ENCODE measurements around the gene DNAH1. TPM values are rescaled to one million over a fixed set of nuclear protein-coding genes. Genes with fewer than 3 reads are reported as not detected.
"Not testable (repeated sequence)": the region's sequence is repeated elsewhere in the genome, so short reads cannot be mapped to it uniquely, and the experiment has no call there.

Gene DNAH1
- total RNA-seq, 2 donors from 2014 or later: 1.5 to 2.5 TPM

GRCh38 chr3:52281981-52282801 is 33.9 kb upstream of the DNAH1 start:
- Histone ChIP-seq H3K27me3 (no peaks in the 10 kb centered on the region), H3K4me3 (no peak overlapping the region), H3K4me1 (peaks cover 0 to 39% of the 10 kb centered on the region in 2 donors), H3K36me3 (no peaks in the 10 kb centered on the region), H3K9me3 (no peaks in the 10 kb centered on the region), H3K27ac (peak overlapping the region in 1 of 2 donors; percentile 12)
- DNase-seq (ENCODE audit: low spot score): no peak
- TF ChIP-seq, protein P1, sequence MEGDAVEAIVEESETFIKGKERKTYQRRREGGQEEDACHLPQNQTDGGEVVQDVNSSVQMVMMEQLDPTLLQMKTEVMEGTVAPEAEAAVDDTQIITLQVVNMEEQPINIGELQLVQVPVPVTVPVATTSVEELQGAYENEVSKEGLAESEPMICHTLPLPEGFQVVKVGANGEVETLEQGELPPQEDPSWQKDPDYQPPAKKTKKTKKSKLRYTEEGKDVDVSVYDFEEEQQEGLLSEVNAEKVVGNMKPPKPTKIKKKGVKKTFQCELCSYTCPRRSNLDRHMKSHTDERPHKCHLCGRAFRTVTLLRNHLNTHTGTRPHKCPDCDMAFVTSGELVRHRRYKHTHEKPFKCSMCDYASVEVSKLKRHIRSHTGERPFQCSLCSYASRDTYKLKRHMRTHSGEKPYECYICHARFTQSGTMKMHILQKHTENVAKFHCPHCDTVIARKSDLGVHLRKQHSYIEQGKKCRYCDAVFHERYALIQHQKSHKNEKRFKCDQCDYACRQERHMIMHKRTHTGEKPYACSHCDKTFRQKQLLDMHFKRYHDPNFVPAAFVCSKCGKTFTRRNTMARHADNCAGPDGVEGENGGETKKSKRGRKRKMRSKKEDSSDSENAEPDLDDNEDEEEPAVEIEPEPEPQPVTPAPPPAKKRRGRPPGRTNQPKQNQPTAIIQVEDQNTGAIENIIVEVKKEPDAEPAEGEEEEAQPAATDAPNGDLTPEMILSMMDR (IDR thresholded peaks at IDR 0.05): no peak

DNA sequence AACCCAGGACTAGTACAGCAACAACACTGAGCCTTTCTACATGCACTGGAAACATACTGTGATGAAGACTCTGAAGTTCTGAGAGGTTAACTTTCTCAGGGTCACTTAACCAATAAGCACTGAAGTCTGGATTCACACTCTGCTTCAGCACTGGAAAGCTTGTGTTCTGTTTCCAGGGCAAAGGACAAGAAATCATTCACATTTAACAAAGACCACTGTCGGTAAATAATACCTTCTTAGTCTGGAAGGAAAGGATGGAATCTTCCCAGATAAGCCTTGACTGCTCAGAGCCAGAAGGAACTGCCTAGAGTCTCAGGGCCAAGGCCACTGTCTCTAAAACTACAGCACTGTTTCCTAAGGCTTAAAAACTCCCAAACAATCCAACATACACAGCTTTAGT is 32.8 kb upstream of the DNAH1 start:
- peaks cover 0 to 43% of the 10 kb centered on the region in 2 donors for H3K4me1 ChIP-seq
- DNase-seq (ENCODE audit: low spot score): no peak
- no peaks in the 10 kb centered on the region for H3K27me3 ChIP-seq
- H3K27ac ChIP-seq: no peak overlapping the region
- no peaks in the 10 kb centered on the region for H3K36me3 ChIP-seq
- H3K9me3 ChIP-seq: no peaks in the 10 kb centered on the region
- no peak overlapping the region for H3K4me3 ChIP-seq
- TF ChIP-seq, protein P1 (IDR thresholded peaks at IDR 0.05): no peak

GRCh38 chr3:52284051-52284450 is 32.1 kb upstream of the DNAH1 start:
- H3K27me3 ChIP-seq; H3K9me3 ChIP-seq; H3K27ac ChIP-seq; DNase-seq (ENCODE audit: low spot score); H3K4me3 ChIP-seq; H3K36me3 ChIP-seq: not testable (repeated sequence)
- H3K4me1 ChIP-seq: peaks cover 0 to 48% of the 10 kb centered on the region in 2 donors

DNA sequence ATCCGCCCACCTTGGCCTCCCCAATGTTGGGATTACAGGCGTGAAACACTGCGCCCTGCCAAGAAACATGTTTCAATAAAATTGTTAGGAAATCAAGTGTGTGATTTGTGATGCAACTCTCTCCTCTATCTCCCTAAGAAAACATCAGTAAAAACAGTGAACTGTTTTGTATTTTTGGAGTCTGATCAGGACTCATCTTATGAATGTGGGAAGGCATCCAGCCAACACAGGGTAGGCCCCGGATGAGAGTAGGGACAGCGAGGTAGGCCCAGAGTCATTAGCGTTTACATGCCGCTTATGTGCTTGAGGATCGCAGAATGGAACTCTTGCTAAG is 29.4 kb upstream of the DNAH1 start:
- Histone ChIP-seq H3K27ac (peak overlapping the region; percentile 99 to 100), H3K4me1 (peaks cover 0 to 34% of the 10 kb centered on the region in 2 donors), H3K9me3 (no peaks in the 10 kb centered on the region), H3K36me3 (peaks cover 4% of the 10 kb centered on the region), H3K27me3 (no peaks in the 10 kb centered on the region), H3K4me3 (peak overlapping the region; percentile 76 to 97)
- TF ChIP-seq, protein P1 (IDR thresholded peaks at IDR 0.05): no peak
- no peak for DNase-seq (ENCODE audit: low spot score)

GRCh38 chr3:52288674-52289073 is 27.4 kb upstream of the DNAH1 start:
- Histone ChIP-seq H3K27ac (peak overlapping the region in 1 of 2 donors; percentile 99), H3K36me3 (peaks cover 17% of the 10 kb centered on the region), H3K4me1 (peaks cover 0 to 25% of the 10 kb centered on the region in 2 donors), H3K9me3 (no peaks in the 10 kb centered on the region), H3K4me3 (peak overlapping the region in 1 of 2 donors; percentile 76), H3K27me3 (no peaks in the 10 kb centered on the region)
- TF ChIP-seq, protein P1 (IDR thresholded peaks at IDR 0.05): no peak
- DNase-seq (ENCODE audit: low spot score): no peak

DNA sequence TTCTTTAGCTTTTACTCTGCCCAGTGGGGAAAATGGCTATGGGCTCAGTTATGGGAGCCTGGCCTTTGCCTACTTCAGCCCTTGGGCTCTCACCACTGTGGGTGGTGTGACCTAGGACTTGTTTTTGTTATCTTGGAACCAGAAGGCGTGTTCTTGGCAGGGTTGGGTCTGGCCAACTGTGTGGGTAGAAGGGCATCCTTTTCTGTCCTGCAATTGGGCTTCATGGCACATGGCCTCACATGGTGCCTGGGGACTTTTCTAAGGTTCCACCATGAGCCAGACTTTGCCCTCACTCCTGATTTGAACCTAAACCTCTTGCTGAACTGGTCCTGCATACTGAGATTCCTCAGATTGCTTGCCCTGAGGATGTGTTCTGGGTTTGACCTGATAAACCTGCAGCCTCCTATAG is 26.8 kb upstream of the DNAH1 start:
- Histone ChIP-seq H3K27ac (no peak overlapping the region), H3K9me3 (no peaks in the 10 kb centered on the region), H3K27me3 (no peaks in the 10 kb centered on the region), H3K36me3 (peaks cover 17% of the 10 kb centered on the region), H3K4me3 (no peak overlapping the region), H3K4me1 (peaks cover 0 to 25% of the 10 kb centered on the region in 2 donors)
- no peak for DNase-seq (ENCODE audit: low spot score)
- TF ChIP-seq, protein P1 (IDR thresholded peaks at IDR 0.05): no peak

All from right atrium auricular region (tissue), 2 donors.